ENCODE results near the gene KRTAP12-4. TPM values are rescaled to one million over a fixed set of nuclear protein-coding genes. Genes with fewer than 3 reads are reported as not detected.
"Not testable (repeated sequence)": the region's sequence is repeated elsewhere in the genome, so short reads cannot be mapped to it uniquely, and the experiment has no call there.

The KRTAP12-4 gene
- total and polyA plus RNA-seq, 2 donors (not counting 3 experiments of a cell fraction or from before 2014, with no cell fraction given) = not detected

- POLR2A ChIA-PET = no interaction called here
- Histone ChIP-seq H2AFZ (ENCODE audit: low read depth, low read length) (no peak overlapping the region), H3K9ac (replicated peaks; ENCODE audit: extremely low read depth, insufficient read depth, low read length) (no peak overlapping the region), H3K4me1 (ENCODE audit: control insufficient read depth, extremely low read depth, insufficient read depth, low read length) (no peaks in the 10 kb centered on the region), H3K79me2 (ENCODE audit: control insufficient read depth, insufficient read depth, low read length) (no peaks in the 10 kb centered on the region), H3K4me3 (replicated peaks in 1 of 3; ENCODE audit: insufficient read depth in 1 of 3, low read depth in 1 of 3, low read length in 3 of 3) (no peak overlapping the region), H3K9me3 (replicated peaks; ENCODE audit: control insufficient read depth, insufficient read depth, low read length) (no peaks in the 10 kb centered on the region), H3K27me3 (ENCODE audit: control insufficient read depth in 2 of 2, insufficient read depth in 2 of 2, low read length in 2 of 2) (no peaks in the 10 kb centered on the region), H4K20me1 (replicated peaks; ENCODE audit: control insufficient read depth, extremely low read depth, insufficient read depth, low read length) (no peaks in the 10 kb centered on the region), H3K36me3 (ENCODE audit: control insufficient read depth in 2 of 2, extremely low read depth in 1 of 2, insufficient read depth in 2 of 2, low read length in 2 of 2) (no peaks in the 10 kb centered on the region), H3K27ac (ENCODE audit: insufficient read depth, low read depth, low read length) (no peak overlapping the region), H3K9me1 (replicated peaks; ENCODE audit: control insufficient read depth, extremely low read depth, insufficient read depth, low read length) (no peaks in the 10 kb centered on the region), H3K4me2 (ENCODE audit: insufficient read depth, low read length) (no peak overlapping the region)
- CTCF ChIA-PET = no interaction called here
- intact Hi-C loops (cut with micrococcal nuclease) = no loop called here
- no peak for DNase-seq (ENCODE audit: low read depth, low spot score)
- dilution Hi-C loops (cut with MboI; ENCODE audit: extremely low pct_ligation_motif_present, low sequenced_read_pairs) = no loop called here
- TF ChIP-seq POLR2AphosphoS5 (IDR thresholded peaks at IDR 0.05; ENCODE audit: insufficient read depth, low read depth, low read length) = no peak
- no peak for TF ChIP-seq MAX (IDR thresholded peaks at IDR 0.05; ENCODE audit: insufficient read depth, insufficient read length)
- TF ChIP-seq EZH2 (IDR thresholded peaks at IDR 0.05; ENCODE audit: borderline replicate concordance, low read depth, low read length, severe bottlenecking) = no peak
- TF ChIP-seq POLR2A (IDR thresholded peaks at IDR 0.05; ENCODE audit: low read depth, low read length) = no peak
- no TSS peak for BruUV-seq (replicated peaks)
- FAIRE-seq = no peak
These were observed 7.3 kb downstream of the KRTAP12-4 start for GRCh38 chr21:44647222-44647552.

GRCh38 chr21:44646366-44647221 lies 7.9 kb downstream of the KRTAP12-4 start, which contains the start of gene KRTAP10-11:
Gene KRTAP10-11 (plus strand): TSS chr21:44646414. CDS start chr21:44646459, 45 bp downstream.
- intact Hi-C loops (cut with micrococcal nuclease); H3K4me3 ChIP-seq (replicated peaks in 1 of 3; ENCODE audit: insufficient read depth in 1 of 3, low read depth in 1 of 3, low read length in 3 of 3): not testable (repeated sequence)

More at GRCh38 chr21:44646366-44647221, 7.9 kb downstream of the KRTAP12-4 start, which contains the start of gene KRTAP10-11:
- POLR2A ChIA-PET; DNase-seq (ENCODE audit: low read depth, low spot score); dilution Hi-C loops (cut with MboI; ENCODE audit: extremely low pct_ligation_motif_present, low sequenced_read_pairs); H3K9me1 ChIP-seq (replicated peaks; ENCODE audit: control insufficient read depth, extremely low read depth, insufficient read depth, low read length); H3K36me3 ChIP-seq (ENCODE audit: control insufficient read depth in 2 of 2, extremely low read depth in 1 of 2, insufficient read depth in 2 of 2, low read length in 2 of 2); FAIRE-seq; H3K4me1 ChIP-seq (ENCODE audit: control insufficient read depth, extremely low read depth, insufficient read depth, low read length); H2AFZ ChIP-seq (ENCODE audit: low read depth, low read length); H3K27ac ChIP-seq (ENCODE audit: insufficient read depth, low read depth, low read length); H3K79me2 ChIP-seq (ENCODE audit: control insufficient read depth, insufficient read depth, low read length); H4K20me1 ChIP-seq (replicated peaks; ENCODE audit: control insufficient read depth, extremely low read depth, insufficient read depth, low read length); CTCF ChIA-PET; H3K9ac ChIP-seq (replicated peaks; ENCODE audit: extremely low read depth, insufficient read depth, low read length); H3K27me3 ChIP-seq (ENCODE audit: control insufficient read depth in 2 of 2, insufficient read depth in 2 of 2, low read length in 2 of 2); BruUV-seq (replicated peaks); H3K4me2 ChIP-seq (ENCODE audit: insufficient read depth, low read length); H3K9me3 ChIP-seq (replicated peaks; ENCODE audit: control insufficient read depth, insufficient read depth, low read length): not testable (repeated sequence)
